K562 (cell line): ENCODE measurements around the gene DENND1A. TPM values are rescaled to one million over a fixed set of nuclear protein-coding genes. Genes with fewer than 3 reads are reported as not detected.

ENCODE experiments used
- ATAC-seq: fragments of 200-7000 bp; cut with Tn5 transposase; 3 replicates; pipeline ENCODE4 v1.9.1; 2020; ENCODE audit warnings: moderate library complexity
- BruUV-seq: library from RNA; stranded (reverse); fragments of 400-500 nt; replicated peaks from 2 replicates; lab custom pipeline; 2021; lab: Mats Ljungman, UMichigan
- CTCF ChIA-PET: fragments of 300-600 bp; formaldehyde crosslinking; extraction: SDS; loops from one replicate; lab custom pipeline; 2021; ENCODE audit warnings: low intra/inter-chr PET ratio; lab: Yijun Ruan, JAX
- POLR2A ChIA-PET: fragments of 300-600, 350-650 bp; sonication (Branson Sonifier 250); formaldehyde crosslinking; extraction: SDS; loops from one replicate; lab custom pipeline; 2021; ENCODE audit warnings: antibody characterized with exemption, inconsistent platforms; lab: Yijun Ruan, JAX
- DNase-seq, 4 experiments: peaks; one replicate each; pipeline versions ENCODE4 v3.0.0 to v3.0.0-alpha.2; 2011 to 2018; ENCODE audit warnings: low spot score in 3 of 4, mixed read lengths in 3 of 4; ENCODE audit errors: extremely low read depth in 1 of 4
- FAIRE-seq: peaks from 2 replicates; lab custom pipeline; 2011; peaks lifted over from hg19 to GRCh38; lab: Jason Lieb, UNC
- H2AFZ ChIP-seq: 2 replicates; pipeline ENCODE4 v1.6.0; 2011; ENCODE audit warnings: low read depth, low read length, control low read depth, inconsistent platforms
- H3K27ac ChIP-seq: fragments of 200-600 bp; 3 replicates; pipeline ENCODE4 v1.8.0; 2011; ENCODE audit warnings: low read depth, mild to moderate bottlenecking, control low read depth, inconsistent platforms, low read length, moderate library complexity, mixed read lengths; ENCODE audit errors: extremely low read depth
- H3K27me3 ChIP-seq, 2 experiments: fragments of 300-600 bp in 1 of 2; 2 replicates in 1 of 2; 3 replicates in 1 of 2; pipeline versions ENCODE4 v1.6.0 to v1.8.0; 2011; ENCODE audit warnings: inconsistent platforms in 2 of 2, low read length in 2 of 2, mild to moderate bottlenecking in 1 of 2, mixed read lengths in 1 of 2, moderate library complexity in 1 of 2; ENCODE audit not compliant: control insufficient read depth in 2 of 2, insufficient read depth in 2 of 2
- H3K36me3 ChIP-seq: fragments of 300-600 bp; 3 replicates; pipeline ENCODE4 v1.8.0; 2011; ENCODE audit warnings: mild to moderate bottlenecking, low read length, inconsistent platforms; ENCODE audit not compliant: control insufficient read depth, insufficient read depth
- H3K4me1 ChIP-seq, 2 experiments: fragments of 200-600 bp in 1 of 2; replicated peaks in 1 of 2; 2 replicates in 1 of 2; 3 replicates in 1 of 2; pipeline versions ENCODE4 v1.5.1 to v1.8.0; 2011; ENCODE audit warnings: inconsistent platforms in 2 of 2, low read length in 2 of 2, mild to moderate bottlenecking in 1 of 2, mixed read lengths in 1 of 2, moderate library complexity in 1 of 2; ENCODE audit not compliant: control insufficient read depth in 2 of 2, insufficient read depth in 2 of 2
- H3K4me2 ChIP-seq: 2 replicates; pipeline ENCODE4 v1.6.1; 2011; ENCODE audit warnings: low read length, control low read depth, inconsistent platforms, mixed read lengths; ENCODE audit not compliant: insufficient read depth
- H3K4me3 ChIP-seq: fragments of 200-600 bp; sonication (generic), shearing (Covaris generic); 2 replicates; pipeline ENCODE4 v1.5.1; 2016; ENCODE audit warnings: control low read depth, inconsistent platforms
- H3K79me2 ChIP-seq: fragments of 200-600 bp; 3 replicates; pipeline ENCODE4 v1.8.0; 2011; ENCODE audit warnings: low read length, inconsistent platforms; ENCODE audit not compliant: control insufficient read depth, insufficient read depth
- H3K9ac ChIP-seq, 2 experiments: 2 replicates each; pipeline versions ENCODE4 v1.6.0 to v1.6.1; 2011; ENCODE audit warnings: low read depth in 2 of 2, low read length in 2 of 2, control low read depth in 1 of 2, inconsistent platforms in 1 of 2, mild to moderate bottlenecking in 1 of 2, mixed read lengths in 1 of 2; ENCODE audit not compliant: insufficient read depth in 1 of 2
- H3K9me1 ChIP-seq: one replicate; pipeline ENCODE4 v1.6.0; 2011; ENCODE audit warnings: inconsistent platforms, mild to moderate bottlenecking, low read length, moderate library complexity; ENCODE audit not compliant: control insufficient read depth, insufficient read depth
- H3K9me3 ChIP-seq: replicated peaks from 2 replicates; pipeline ENCODE4 v1.5.1; 2011; ENCODE audit warnings: low read depth, low read length, inconsistent platforms; ENCODE audit not compliant: control insufficient read depth, insufficient read depth
- H4K20me1 ChIP-seq: replicated peaks from 2 replicates; pipeline ENCODE4 v1.6.1; 2011; ENCODE audit warnings: low read length, inconsistent platforms, mixed read lengths; ENCODE audit not compliant: control insufficient read depth, insufficient read depth
- STAT5A ChIP-seq: IDR thresholded peaks from 2 replicates; pipeline ENCODE4 v1.6.1; 2012; ENCODE audit warnings: low read length, inconsistent platforms, borderline replicate concordance
- ZNF408 ChIP-seq: fragments of 250-450 bp; sonication (Bioruptor Pico); IDR thresholded peaks from 2 replicates; pipeline ENCODE4 v1.4.0; 2020; ENCODE audit warnings: low read depth, mild to moderate bottlenecking, moderate library complexity
- WGBS: fragments of 100-300 bp; shearing (Covaris generic); methylation state at CpG from one replicate; pipeline ENCODE4 v1.1.6; 2016; ENCODE audit warnings: low coverage, mixed read lengths; ENCODE audit not compliant: insufficient coverage; ENCODE audit errors: missing lambda C conversion rate; 5-methylcytosine and 5-hydroxymethylcytosine counted together
- in situ Hi-C: fragments of 300-500 bp; cut with MboI; formaldehyde crosslinking; loops from 4 replicates; pipeline ENCODE4 v1.15.0; 2018; ENCODE audit warnings: inconsistent platforms, mixed read lengths
- intact Hi-C: fragments of 100-400 bp; cut with micrococcal nuclease; formaldehyde crosslinking; loops from 2 replicates; pipeline ENCODE4 v1.14.2; 2022
- polyA plus RNA-seq, 8 experiments: library from polyadenylated mRNA; depleted of rRNA in 4 of 8; stranded (reverse) in 5 of 8; unstranded in 3 of 8; fragments of >200 nt; fragmentation: Nextera tagmentation in 2 of 8; fragmentation: Illumina TruSeq in 1 of 8; extraction: Ambion mirVana in 2 of 8; extraction: Trizol in 1 of 8; gene quantifications; 2 replicates each; pipeline versions ENCODE4 v1.2.1 to v1.2.3, GENCODE V29; 2011 to 2014; ENCODE audit warnings: inconsistent platforms in 1 of 8, missing spikeins in 1 of 8
- total RNA-seq, 7 experiments: library from RNA; depleted of rRNA in 6 of 7; stranded (reverse); fragments of >200 nt in 6 of 7; fragmentation: Illumina TruSeq in 2 of 7; extraction: Trizol in 2 of 7; gene quantifications; 2 replicates each; pipeline versions ENCODE4 v1.2.1 to v1.2.3, GENCODE V29; 2011 to 2021; ENCODE audit warnings: low replicate concordance in 1 of 7
- TF ChIP-seq, protein P1 (sequence below): fragments of 450-650 bp; formaldehyde crosslinking; conservative IDR thresholded peaks from 2 replicates; pipeline ENCODE4 v1.4.0; 2022; ENCODE audit warnings: mild to moderate bottlenecking, missing genetic modification characterization
- TF ChIP-seq, protein P2 (sequence below): sonication (generic); formaldehyde crosslinking; IDR thresholded peaks from 2 replicates; pipeline ENCODE4 v1.8.0; 2023; ENCODE audit warnings: mild to moderate bottlenecking, missing genetic modification reagents
- TF ChIP-seq, protein P3 (sequence below): fragments of 450-650 bp; formaldehyde crosslinking; IDR thresholded peaks from 2 replicates; pipeline ENCODE4 v1.4.0; 2022; ENCODE audit warnings: missing genetic modification characterization

DENND1A gene
- total and polyA plus RNA-seq, 9 of the 15 experiments (the other 6 are each of a cell fraction or from before 2014, with no cell fraction given): 7.6 to 29.5 (median 15.7) TPM

- TF ChIP-seq, protein P1, sequence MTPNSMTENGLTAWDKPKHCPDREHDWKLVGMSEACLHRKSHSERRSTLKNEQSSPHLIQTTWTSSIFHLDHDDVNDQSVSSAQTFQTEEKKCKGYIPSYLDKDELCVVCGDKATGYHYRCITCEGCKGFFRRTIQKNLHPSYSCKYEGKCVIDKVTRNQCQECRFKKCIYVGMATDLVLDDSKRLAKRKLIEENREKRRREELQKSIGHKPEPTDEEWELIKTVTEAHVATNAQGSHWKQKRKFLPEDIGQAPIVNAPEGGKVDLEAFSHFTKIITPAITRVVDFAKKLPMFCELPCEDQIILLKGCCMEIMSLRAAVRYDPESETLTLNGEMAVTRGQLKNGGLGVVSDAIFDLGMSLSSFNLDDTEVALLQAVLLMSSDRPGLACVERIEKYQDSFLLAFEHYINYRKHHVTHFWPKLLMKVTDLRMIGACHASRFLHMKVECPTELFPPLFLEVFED (CRISPR knock-in tag): no peak
- TF ChIP-seq, protein P2, sequence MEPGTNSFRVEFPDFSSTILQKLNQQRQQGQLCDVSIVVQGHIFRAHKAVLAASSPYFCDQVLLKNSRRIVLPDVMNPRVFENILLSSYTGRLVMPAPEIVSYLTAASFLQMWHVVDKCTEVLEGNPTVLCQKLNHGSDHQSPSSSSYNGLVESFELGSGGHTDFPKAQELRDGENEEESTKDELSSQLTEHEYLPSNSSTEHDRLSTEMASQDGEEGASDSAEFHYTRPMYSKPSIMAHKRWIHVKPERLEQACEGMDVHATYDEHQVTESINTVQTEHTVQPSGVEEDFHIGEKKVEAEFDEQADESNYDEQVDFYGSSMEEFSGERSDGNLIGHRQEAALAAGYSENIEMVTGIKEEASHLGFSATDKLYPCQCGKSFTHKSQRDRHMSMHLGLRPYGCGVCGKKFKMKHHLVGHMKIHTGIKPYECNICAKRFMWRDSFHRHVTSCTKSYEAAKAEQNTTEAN: peak; percentile 99
- TF ChIP-seq STAT5A (no peak), ZNF408 (CRISPR knock-in tag) (no peak)
- TF ChIP-seq, protein P3, sequence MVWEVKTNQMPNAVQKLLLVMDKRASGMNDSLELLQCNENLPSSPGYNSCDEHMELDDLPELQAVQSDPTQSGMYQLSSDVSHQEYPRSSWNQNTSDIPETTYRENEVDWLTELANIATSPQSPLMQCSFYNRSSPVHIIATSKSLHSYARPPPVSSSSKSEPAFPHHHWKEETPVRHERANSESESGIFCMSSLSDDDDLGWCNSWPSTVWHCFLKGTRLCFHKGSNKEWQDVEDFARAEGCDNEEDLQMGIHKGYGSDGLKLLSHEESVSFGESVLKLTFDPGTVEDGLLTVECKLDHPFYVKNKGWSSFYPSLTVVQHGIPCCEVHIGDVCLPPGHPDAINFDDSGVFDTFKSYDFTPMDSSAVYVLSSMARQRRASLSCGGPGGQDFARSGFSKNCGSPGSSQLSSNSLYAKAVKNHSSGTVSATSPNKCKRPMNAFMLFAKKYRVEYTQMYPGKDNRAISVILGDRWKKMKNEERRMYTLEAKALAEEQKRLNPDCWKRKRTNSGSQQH: 0 out of 2 replicates have a peak, but pooled peaks have one; percentile 11
- Histone ChIP-seq H3K4me2 (no peak overlapping the region), H2AFZ (no peak overlapping the region), H3K9me1 (no peaks in the 10 kb centered on the region), H3K27ac (no peak overlapping the region), H3K27me3 (peaks cover 0 to 15% of the 10 kb centered on the region in 2 experiments; a peak in 3 of 5 replicates), H4K20me1 (no peaks in the 10 kb centered on the region), H3K4me1 (no peaks in the 10 kb centered on the region), H3K4me3 (no peak overlapping the region), H3K36me3 (no peaks in the 10 kb centered on the region), H3K9ac (no peak overlapping the region), H3K9me3 (peaks cover 20% of the 10 kb centered on the region; the same call in 1 of the 2 replicates), H3K79me2 (no peaks in the 10 kb centered on the region)
- BruUV-seq: no TSS peak
- FAIRE-seq (no peak), DNase-seq (no peak), ATAC-seq (no peak)
- 45% methylated on average over 9 of the region's 9 CpGs for WGBS
- in situ Hi-C loops (no loop called here), intact Hi-C loops (no loop called here)
- CTCF ChIA-PET: no interaction called here
- POLR2A ChIA-PET: interaction anchor here (0.7 kb wide), 1 partner anchor 1732 kb away, joined by 4 read pairs; no protein-coding TSS in a partner anchor
Observed at GRCh38 chr9:123973590-123974223, 43.8 kb upstream of the DENND1A start.
